Measurements from ENCODE around the gene NUDT2.

- TF ChIP-seq ATF2 (CRISPR knock-in tag; IDR thresholded peaks at IDR 0.05; ENCODE audit: borderline replicate concordance, low read depth) (no peak), JUN (CRISPR knock-in tag; IDR thresholded peaks at IDR 0.05) (no peak), CTCF (IDR thresholded peaks at IDR 0.05) (no peak), USF2 (CRISPR knock-in tag; IDR thresholded peaks at IDR 0.05) (no peak), ELF4 (CRISPR knock-in tag; IDR thresholded peaks at IDR 0.05; ENCODE audit: low read depth) (no peak), SMAD4 (CRISPR knock-in tag; IDR thresholded peaks at IDR 0.05) (no peak), FOXK1 (CRISPR knock-in tag; IDR thresholded peaks at IDR 0.05) (no peak), FOXJ3 (CRISPR knock-in tag; IDR thresholded peaks at IDR 0.05; ENCODE audit: borderline replicate concordance) (no peak)
Observed at GRCh38 chr9:34365282-34365681, 35.9 kb downstream of the NUDT2 start.

Data from WTC11 (cell line).